ES-I3 (cell line): ENCODE measurements around the gene TIMM44.

Experiments used
- H3K36me3 ChIP-seq: 2 replicates; pipeline ENCODE4 v1.6.1; 2013; ENCODE audit warnings: mild to moderate bottlenecking, low read length, control low read depth, moderate library complexity; ENCODE audit not compliant: insufficient read depth
- H3K4me1 ChIP-seq: 2 replicates; pipeline ENCODE4 v1.6.1; 2013; ENCODE audit warnings: mild to moderate bottlenecking, control low read depth, low read length; ENCODE audit not compliant: insufficient read depth
- H3K9ac ChIP-seq: 2 replicates; pipeline ENCODE4 v1.6.1; 2013; ENCODE audit warnings: low read depth, mild to moderate bottlenecking, low read length, moderate library complexity
- H3K9me3 ChIP-seq: 2 replicates; pipeline ENCODE4 v1.6.1; 2013; ENCODE audit warnings: mild to moderate bottlenecking, low read length, moderate library complexity; ENCODE audit not compliant: control insufficient read depth, insufficient read depth

The TIMM44 gene

DNA sequence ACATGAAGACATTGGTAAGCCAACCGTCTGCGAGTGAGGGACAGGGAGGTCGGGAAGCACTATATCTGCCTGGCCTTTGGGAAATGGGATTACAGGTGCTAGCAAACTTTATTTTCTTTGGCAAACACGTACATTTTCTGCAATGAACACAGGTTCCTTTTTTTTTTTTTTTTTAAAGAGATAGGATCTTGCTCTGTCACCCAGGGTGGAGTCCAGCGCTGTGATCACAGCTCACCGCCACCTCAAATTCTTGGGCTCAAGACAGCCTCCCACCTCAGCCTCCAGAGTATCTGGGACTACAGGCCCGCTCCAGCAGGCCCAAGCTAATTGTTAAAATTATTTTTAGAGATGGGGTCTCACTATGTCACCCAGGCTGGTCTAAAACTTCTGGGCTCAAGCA lies 37.7 kb upstream of the TIMM44 start:
- Histone ChIP-seq H3K9me3 (no peaks in the 10 kb centered on the region), H3K9ac (no peak overlapping the region), H3K36me3 (peaks cover 30% of the 10 kb centered on the region), H3K4me1 (no peaks in the 10 kb centered on the region)

DNA sequence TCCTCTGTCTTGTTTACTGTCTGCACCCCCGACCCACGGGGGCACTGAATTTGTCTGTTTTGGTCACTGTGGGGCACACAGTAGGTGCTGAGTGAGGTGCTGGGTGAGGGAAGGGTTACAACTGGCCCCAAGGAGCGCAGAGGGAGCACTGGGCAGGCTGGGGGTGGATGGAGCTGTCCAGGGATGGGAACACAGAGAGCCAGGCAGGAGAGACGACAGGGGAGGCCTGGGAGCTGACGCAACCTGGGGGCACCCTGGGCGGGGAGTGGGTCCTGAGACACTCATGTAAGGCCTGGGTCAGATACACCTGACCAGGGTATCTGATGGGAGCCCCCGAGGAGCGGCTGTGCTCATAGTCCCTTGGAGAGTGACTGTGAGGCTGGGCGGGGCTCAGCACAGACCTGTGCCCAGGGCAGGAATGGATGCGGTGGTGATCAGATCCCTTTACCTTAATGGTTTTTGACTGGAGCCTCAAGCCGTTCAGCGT lies 37.2 kb upstream of the TIMM44 start:
- no peaks in the 10 kb centered on the region for H3K9me3 ChIP-seq
- peaks cover 30% of the 10 kb centered on the region for H3K36me3 ChIP-seq
- no peak overlapping the region for H3K9ac ChIP-seq
- H3K4me1 ChIP-seq: no peaks in the 10 kb centered on the region

DNA sequence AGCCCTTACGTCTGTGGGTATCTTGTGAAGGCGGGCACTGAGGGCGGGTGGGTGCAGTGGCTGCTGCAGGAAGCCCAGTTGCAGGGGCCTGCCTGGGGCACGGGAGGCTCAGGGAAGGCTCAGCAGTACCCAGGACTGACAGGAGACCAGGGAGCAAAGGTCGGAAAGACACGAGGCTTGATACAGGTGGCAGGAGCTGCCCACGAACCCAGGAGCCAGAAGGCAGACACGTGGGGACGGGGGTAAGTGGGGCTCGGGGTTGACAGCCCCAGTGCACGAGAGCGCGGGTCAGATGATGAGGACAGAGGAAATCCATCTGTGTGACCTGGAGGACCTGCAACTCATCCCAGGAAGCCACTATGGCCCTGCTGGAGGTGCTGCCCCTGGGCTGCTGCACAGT lies 36.7 kb upstream of the TIMM44 start:
- H3K36me3 ChIP-seq: peaks cover 30% of the 10 kb centered on the region
- H3K9me3 ChIP-seq: no peaks in the 10 kb centered on the region
- H3K4me1 ChIP-seq: no peaks in the 10 kb centered on the region
- no peak overlapping the region for H3K9ac ChIP-seq

DNA sequence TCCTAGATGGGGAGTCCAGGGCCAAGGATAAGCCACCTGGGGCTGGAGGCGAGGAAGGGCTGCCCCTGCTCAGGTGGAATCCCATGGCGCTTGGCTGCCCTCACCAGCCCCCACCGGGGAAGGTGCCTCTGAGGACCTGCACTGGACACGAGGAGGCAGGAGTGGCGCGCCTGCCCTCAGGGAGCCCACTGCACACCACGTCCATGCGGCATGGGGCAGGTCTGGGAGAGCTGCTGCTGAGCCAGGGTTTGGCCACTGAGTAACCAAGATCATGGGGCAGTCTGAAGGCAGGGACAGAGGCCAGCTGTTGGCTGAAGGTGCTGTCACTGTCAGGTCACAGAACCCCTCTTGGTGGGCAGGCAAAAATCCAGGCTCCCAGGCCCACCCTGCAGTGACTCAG lies 36.1 kb upstream of the TIMM44 start:
- Histone ChIP-seq H3K9me3 (no peaks in the 10 kb centered on the region), H3K36me3 (peaks cover 30% of the 10 kb centered on the region), H3K9ac (no peak overlapping the region)

DNA sequence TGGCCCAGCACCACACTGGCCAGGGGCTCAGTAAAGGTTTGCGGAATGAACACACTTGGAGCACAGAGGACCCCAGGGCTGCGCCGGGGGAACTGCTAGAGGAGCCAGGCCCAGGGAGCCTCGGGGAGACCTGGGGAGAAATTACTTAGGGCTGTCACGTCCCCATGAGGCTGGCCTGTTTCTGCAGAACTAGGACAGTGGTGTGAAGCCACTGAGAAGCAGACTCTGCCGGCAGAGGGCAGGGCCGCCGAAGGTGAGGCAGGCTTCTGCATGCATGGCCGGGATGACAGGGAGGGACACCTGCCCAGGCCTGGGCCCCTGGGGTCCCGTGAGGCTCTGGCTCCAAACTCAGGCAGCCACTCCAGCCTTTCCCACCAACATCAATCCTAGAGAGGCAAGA lies 35.5 kb upstream of the TIMM44 start:
- Histone ChIP-seq H3K4me1 (no peaks in the 10 kb centered on the region), H3K9me3 (no peaks in the 10 kb centered on the region), H3K9ac (no peak overlapping the region), H3K36me3 (peaks cover 30% of the 10 kb centered on the region)

More for the DNA sequence above, 36.1 kb upstream of the TIMM44 start:
- no peaks in the 10 kb centered on the region for H3K4me1 ChIP-seq

DNA sequence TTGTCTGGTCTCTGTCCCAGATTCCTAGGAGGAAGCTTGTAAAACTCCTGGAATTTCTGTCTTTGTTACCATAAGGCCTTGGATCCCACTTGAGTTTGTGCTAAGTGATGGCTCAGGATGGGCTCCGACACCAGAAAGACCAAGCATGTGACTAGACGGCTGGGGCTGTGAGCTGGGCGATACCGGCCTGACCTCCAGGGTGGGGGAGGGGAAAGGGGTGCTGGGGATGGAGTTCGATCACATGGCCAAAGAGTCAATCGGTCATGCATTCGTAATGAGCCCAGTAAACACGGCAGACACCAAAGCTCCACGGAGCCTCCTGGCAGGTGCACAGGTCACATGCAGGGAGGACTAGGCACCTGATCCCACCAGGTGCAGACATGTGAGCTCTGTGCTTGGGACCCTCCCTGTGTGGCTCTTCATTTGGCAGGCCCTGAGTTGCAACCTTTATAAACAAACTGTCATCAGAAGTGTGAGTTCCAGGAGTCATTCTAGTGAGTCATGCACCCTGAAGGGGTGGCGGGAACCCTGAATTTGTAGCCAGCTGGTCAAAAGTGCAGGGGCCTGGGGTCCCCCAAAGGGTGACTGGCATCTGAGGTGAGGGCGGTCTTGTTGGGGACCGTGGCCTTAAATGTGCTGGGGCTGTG lies 34.8 kb upstream of the TIMM44 start:
- H3K36me3 ChIP-seq: peaks cover 26% of the 10 kb centered on the region
- H3K9me3 ChIP-seq: no peaks in the 10 kb centered on the region

DNA sequence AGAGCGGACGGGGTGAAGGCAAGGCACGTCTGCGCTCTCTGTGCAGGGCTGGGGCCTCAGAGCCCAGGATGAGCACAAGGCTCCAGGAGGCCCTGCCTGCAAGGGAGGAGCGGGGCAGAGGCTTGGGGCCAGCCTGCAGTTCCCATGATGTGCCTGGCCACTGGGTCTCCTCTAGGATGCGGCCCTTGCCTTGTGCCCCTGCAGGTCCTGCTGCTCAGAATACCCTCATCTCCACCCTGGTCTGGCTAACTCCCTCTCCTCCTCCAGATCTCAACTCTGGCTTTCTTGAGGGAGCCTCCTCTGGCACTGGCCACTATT lies 34.2 kb upstream of the TIMM44 start:
- Histone ChIP-seq H3K4me1 (no peaks in the 10 kb centered on the region), H3K9ac (no peak overlapping the region), H3K9me3 (no peaks in the 10 kb centered on the region), H3K36me3 (peaks cover 20% of the 10 kb centered on the region)

More for the DNA sequence above, 34.8 kb upstream of the TIMM44 start:
- H3K9ac ChIP-seq: no peak overlapping the region
- H3K4me1 ChIP-seq: no peaks in the 10 kb centered on the region

DNA sequence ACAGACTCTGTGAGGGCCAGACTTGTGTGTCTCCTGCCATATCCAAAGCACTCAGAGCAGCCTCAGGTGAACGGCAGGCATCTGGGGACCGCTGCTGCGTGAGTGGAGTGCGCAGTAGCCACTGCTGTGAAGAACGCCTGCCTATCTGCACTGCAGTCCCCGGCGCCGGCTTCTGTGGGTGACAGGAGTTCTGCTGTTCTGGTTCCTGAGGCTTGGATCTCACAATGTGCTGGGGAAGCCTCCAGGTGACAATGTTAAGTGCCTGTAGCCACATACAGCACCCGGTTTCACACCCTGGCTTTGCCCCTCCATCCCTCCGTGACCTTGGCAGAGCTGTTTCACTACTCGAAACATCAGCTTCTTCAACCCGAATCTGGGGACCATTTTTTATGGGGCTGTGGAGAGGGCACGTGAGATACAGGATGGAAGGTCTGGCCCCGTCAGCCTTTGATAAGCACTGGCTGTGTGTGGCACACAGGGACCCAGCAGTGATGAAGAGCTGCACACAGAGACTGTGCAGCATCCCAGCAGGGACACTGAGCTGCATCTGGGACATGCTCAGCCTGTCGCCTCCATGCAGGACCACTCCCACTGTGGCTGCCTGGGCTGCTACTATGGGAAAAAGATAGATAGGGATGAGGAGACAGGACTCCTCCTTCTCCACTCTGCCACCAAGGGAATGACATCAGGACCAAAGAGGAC lies 33.7 kb upstream of the TIMM44 start:
- H3K9ac ChIP-seq: no peak overlapping the region
- peaks cover 15% of the 10 kb centered on the region for H3K36me3 ChIP-seq
- H3K4me1 ChIP-seq: no peaks in the 10 kb centered on the region
- no peaks in the 10 kb centered on the region for H3K9me3 ChIP-seq

DNA sequence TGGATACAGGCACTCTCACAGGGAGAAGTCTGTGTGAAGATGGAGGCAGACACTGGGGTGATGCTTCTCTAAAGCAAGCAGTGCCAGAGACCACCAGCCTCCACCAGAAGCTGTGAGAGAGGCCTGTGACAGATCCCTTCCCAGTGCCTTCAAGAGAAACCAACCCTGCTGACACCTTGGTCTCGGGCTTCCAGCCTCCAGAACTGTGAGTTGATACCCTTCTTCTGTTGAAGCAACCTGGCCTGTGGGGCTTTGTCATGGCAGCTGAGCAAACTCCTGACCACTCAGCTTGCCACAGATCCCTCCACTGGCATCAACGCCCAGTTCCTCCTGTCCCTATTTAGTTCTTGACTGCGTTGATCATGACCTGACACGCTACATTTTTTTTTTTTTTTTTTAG lies 33.0 kb upstream of the TIMM44 start:
- Histone ChIP-seq H3K36me3 (peaks cover 10% of the 10 kb centered on the region), H3K4me1 (no peaks in the 10 kb centered on the region), H3K9ac (no peak overlapping the region), H3K9me3 (no peaks in the 10 kb centered on the region)

DNA sequence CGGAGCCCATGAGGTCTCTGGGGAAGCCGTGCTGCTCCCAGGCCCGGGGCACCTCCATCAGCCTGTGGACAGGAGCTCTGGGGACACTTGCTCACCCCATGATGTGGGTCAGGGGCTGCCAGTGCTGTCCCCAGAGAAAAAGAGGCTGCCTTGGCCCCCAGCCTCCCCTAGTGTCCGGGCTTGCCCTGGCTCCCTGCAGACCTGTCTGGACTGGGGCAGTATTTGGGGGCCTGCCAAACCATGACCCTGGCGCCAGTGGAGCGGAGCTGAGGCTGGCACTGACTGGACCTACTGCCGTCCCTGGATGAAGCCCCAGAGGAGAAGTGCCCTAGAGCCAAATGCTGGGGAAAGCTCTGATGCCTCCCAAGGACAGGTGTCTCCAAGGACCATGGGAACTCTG lies 31.6 kb upstream of the TIMM44 start:
- Histone ChIP-seq H3K36me3 (peaks cover 4% of the 10 kb centered on the region), H3K9ac (no peak overlapping the region), H3K4me1 (no peaks in the 10 kb centered on the region; the same call in 1 of the 2 replicates), H3K9me3 (no peaks in the 10 kb centered on the region)

DNA sequence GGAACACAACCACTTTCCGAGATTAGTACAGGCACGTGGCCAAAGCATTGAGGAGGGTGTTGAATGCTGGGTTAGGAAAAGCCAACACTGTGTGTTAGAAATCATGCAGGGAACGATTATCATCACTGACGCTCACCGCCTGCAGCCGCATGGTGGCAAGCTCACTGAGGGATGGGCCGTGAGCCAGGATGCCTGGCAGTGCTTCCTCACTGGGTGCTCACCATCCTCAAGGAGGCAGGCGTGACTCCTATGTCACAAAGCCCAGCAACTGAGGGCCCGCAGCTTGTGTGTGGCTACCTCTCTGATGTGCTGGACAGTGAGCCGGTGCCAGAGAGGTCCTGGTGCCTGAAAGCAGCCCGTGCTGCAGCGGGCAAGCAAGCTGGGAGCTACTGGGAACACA lies 30.4 kb upstream of the TIMM44 start:
- Histone ChIP-seq H3K9me3 (no peaks in the 10 kb centered on the region), H3K4me1 (peaks cover 7% of the 10 kb centered on the region), H3K36me3 (peaks cover 6% of the 10 kb centered on the region), H3K9ac (no peak overlapping the region)

DNA sequence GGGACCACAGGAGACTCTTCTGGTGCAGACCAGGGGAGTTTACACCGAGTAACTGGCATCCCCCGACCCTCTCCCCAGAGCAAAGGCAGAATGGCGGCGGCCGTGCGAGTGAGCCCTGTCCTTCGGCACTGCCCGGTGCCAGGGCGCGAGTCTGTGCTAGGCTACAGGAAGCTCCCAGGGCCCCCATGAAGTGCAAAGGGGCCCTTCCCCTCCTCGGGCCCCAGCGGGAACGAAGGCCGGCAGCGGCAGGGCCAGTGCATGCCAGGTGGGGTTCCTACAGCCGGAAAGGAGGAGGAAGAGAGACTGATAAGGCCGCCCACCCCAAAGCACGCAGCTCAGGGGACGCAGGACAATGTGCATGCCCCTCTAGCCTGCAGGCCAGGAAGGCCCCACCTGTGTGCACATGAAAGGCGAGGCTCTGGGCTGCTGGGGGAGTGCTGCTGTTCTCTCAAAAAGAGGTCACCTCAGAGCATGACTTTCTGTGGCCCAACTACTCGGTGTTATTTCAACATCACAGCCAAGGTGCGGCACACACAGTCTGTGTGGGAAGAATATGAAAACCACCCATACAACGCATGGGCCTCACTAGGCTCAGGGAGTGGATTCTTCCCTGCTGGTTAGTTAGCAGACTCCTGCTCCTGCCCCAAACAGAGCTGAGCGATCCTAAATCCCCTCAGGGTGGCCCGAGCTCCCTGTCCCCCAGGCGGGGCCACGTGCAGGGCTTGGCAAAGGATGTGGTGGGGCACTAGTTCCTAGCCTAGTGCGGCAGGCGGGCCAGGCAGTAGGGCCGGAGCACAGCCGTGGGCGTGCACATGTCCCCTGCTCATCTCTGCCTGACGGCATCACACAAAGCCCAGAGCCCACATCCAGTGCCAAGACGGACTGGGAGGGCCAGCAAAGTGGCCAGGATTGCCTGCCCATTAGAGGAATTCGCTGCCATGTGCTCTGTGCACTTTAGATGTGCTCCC lies 28.4 kb upstream of the TIMM44 start:
- peaks cover 19% of the 10 kb centered on the region for H3K36me3 ChIP-seq
- H3K9ac ChIP-seq: no peak overlapping the region
- H3K9me3 ChIP-seq: no peaks in the 10 kb centered on the region
- peaks cover 9% of the 10 kb centered on the region for H3K4me1 ChIP-seq

DNA sequence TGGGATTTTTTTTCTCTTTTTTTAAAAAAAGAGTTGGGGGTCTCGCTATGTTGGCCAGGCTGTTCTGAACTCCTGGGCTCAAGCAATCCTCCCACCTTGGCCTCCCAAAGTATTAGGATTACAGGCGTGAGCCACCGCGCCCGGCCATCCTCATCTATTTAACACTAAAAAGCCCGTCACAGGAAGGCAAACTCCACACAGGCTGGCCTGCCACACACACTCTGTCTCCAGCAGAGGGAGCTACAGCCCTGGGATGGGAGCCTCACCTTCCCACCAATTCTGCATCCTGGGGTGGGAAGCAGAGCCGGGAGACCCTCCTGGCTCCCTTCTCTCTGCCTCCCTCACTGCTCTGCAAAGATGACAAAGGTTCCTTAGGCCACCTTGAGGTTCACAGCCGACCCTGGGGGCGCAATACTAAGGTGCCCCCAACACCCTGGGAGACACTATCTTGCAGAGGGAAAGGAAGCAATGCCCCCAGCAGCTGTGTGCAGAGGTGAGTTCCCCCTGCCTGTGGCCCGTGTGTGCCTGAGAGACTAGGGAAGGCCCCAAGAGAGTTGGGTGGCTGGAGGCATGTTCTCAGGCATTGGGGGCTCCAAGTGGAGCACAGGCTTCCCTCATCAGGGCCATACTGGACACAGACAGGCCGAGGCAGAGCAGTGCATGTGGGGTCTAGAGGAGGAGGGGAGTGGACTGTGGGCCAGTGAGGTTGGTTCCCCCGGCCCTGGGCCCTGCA lies 27.4 kb upstream of the TIMM44 start:
- Histone ChIP-seq H3K9me3 (no peaks in the 10 kb centered on the region), H3K4me1 (peaks cover 9% of the 10 kb centered on the region), H3K9ac (no peak overlapping the region), H3K36me3 (peaks cover 22% of the 10 kb centered on the region)

DNA sequence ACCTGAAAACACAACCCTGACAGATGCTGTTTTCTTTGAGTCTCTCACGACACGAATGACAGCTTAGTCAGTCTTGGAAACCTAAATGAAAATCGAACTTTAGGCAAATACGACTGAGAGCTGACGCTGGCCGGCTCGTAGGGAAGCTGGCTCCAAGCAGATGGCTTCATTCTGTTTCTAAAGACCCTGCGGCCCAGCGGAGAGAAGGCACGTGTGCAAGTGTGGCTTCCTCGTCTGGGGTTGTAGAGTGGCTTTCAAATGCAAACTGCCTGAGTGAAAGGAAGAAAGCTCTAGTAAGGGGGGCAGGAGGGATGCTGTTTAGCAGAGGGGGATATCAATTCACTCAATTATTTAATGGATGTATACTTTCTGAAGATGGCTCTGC lies 26.1 kb upstream of the TIMM44 start:
- H3K4me1 ChIP-seq: peaks cover 9% of the 10 kb centered on the region
- no peak overlapping the region for H3K9ac ChIP-seq
- H3K9me3 ChIP-seq: no peaks in the 10 kb centered on the region
- peaks cover 32% of the 10 kb centered on the region for H3K36me3 ChIP-seq
